IPS-18c (cell line): ENCODE results near the gene GALNT15.

ENCODE experiments used
- H3K4me3 ChIP-seq: 2 replicates; pipeline ENCODE4 v1.7.0; 2013; ENCODE audit warnings: low read depth, mild to moderate bottlenecking, low read length, moderate library complexity; ENCODE audit not compliant: insufficient read depth
- H3K9me3 ChIP-seq: one replicate; pipeline ENCODE4 v1.6.1; 2013; ENCODE audit warnings: mild to moderate bottlenecking, low read length, moderate library complexity; ENCODE audit not compliant: control insufficient read depth, insufficient read depth

Gene GALNT15

DNA sequence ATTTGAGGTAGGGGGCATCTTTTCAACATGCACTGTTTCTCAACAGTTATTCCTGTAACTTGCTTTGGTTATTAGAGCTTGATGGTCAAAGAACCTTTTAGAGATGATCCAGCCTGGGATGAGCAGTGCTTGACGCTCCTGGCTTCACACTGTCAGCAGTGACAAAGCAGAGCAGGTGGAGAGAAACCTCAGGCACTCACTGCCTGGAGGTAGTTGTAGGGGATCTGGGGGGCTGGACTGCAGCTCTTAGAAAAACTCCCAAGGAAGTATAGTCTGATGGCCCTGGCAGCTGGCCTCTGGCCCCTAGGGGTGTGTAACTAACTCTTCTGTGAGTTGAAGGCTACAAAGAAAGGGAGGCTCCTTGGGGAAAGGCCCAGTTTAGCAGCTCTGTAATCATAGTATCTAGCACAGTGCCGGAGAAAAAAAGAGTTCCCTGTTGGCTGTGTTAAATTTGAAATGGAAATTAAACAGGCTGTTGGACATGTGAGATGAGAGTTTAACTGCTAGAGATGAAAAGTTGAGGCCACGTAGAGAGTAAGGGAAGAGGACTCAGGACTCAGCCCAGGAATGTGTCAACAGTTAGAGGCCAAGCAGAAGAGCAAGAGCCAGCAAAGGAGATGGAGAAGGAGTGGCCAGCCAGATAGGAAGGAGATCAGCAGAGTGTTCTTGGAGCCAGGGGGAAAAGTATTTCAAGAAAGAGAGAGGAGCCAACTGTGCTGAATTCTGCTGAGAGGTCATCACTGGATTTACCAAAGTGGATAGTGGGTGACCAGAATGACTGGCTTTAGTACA lies 104.7 kb downstream of the GALNT15 start:
- H3K9me3 ChIP-seq: no peaks in the 10 kb centered on the region
- no peak overlapping the region for H3K4me3 ChIP-seq

DNA sequence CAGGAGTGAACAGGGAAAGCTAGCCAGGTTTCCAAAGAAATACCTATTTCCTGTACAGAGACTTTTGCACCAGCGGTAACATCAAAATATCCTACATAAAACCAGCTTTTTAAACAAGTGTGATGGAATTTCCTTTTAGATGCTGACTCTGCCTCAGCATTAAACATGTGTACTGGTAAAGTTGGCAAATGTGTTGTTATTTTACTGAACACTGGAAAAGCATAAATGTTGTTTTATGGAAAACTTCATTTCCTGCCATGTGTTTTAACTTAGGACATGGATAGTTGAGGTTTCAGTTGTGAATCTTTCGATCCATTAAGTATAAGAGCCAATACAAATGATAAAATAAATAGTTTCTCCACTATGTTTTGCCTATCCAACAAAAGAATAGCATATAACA lies 106.2 kb downstream of the GALNT15 start:
- Histone ChIP-seq H3K4me3 (no peak overlapping the region), H3K9me3 (no peaks in the 10 kb centered on the region)
